OCI-LY3 (cell line): ENCODE results near the gene UBE2E1.

Experiments used
- EZH2phosphoT487 ChIP-seq: fragments of 200-600 bp; shearing (Covaris generic); IDR thresholded peaks from 2 replicates; pipeline ENCODE4 v1.6.1; 2018; ENCODE audit warnings: antibody characterized with exemption, mixed run types, low read depth
- TF ChIP-seq, protein P1 (sequence below): fragments of 200-600, 300-600 bp; sonication (generic); IDR thresholded peaks from 2 replicates; pipeline ENCODE4 v1.5.1; 2014; ENCODE audit warnings: antibody characterized with exemption, low read length, low read depth

DNA sequence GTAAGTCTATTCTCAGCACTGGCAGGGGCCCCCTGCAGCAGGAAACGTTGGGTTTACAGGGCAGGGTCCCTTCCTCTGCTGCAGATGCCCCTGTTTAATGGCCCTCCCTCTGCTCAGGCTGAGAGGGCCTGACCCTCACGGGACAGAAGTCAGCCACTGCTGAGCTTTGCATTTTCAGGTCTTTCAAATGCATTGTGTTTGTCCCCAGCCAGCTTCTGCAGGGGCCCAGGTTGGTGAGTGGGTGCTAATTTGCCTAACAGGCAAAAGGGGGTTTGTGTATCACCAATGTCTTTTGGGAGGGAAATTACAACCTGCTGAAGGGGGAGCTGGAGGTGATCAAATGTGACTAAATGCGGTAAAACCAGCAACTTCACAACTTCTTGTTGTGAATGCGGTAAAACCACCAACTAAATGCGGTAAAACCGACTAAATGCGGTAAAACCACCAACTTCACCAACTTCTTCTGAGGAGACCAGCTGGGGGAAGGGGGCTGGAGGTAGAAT is 44.8 kb upstream of the UBE2E1 start:
- TF ChIP-seq, protein P1, sequence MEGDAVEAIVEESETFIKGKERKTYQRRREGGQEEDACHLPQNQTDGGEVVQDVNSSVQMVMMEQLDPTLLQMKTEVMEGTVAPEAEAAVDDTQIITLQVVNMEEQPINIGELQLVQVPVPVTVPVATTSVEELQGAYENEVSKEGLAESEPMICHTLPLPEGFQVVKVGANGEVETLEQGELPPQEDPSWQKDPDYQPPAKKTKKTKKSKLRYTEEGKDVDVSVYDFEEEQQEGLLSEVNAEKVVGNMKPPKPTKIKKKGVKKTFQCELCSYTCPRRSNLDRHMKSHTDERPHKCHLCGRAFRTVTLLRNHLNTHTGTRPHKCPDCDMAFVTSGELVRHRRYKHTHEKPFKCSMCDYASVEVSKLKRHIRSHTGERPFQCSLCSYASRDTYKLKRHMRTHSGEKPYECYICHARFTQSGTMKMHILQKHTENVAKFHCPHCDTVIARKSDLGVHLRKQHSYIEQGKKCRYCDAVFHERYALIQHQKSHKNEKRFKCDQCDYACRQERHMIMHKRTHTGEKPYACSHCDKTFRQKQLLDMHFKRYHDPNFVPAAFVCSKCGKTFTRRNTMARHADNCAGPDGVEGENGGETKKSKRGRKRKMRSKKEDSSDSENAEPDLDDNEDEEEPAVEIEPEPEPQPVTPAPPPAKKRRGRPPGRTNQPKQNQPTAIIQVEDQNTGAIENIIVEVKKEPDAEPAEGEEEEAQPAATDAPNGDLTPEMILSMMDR: no peak
- no peak for TF ChIP-seq EZH2phosphoT487
